Activated CD8-positive, alpha-beta T cell treated with anti-CD3 and anti-CD28 coated beads for 36 hours (primary cell): ENCODE results near the gene BTBD17. TPM values are rescaled to one million over a fixed set of nuclear protein-coding genes. Genes with fewer than 3 reads are reported as not detected.

ENCODE experiments used
- ATAC-seq: fragments of 200-7000 bp; cut with Tn5 transposase; one replicate; pipeline ENCODE4 v1.10.0; 2021; ENCODE audit warnings: mild to moderate bottlenecking, moderate library complexity
- CTCF ChIA-PET: fragments of 350-600 bp; sonication (Branson Sonifier 250); formaldehyde crosslinking; loops from one replicate; lab custom pipeline; 2021; ENCODE audit warnings: antibody characterized with exemption; lab: Charles Lee
- POLR2A ChIA-PET: fragments of 350-600 bp; sonication (Branson Sonifier 250); formaldehyde crosslinking; loops from one replicate; lab custom pipeline; 2021; ENCODE audit warnings: antibody characterized with exemption; lab: Charles Lee
- DNase-seq: peaks from one replicate; pipeline ENCODE4 v3.0.0-alpha.2; 2020
- H3K27ac Mint-ChIP-seq: one replicate; pipeline ENCODE4 v1.8.0; 2021; ENCODE audit warnings: mild to moderate bottlenecking, mixed read lengths
- H3K27me3 Mint-ChIP-seq: one replicate; pipeline ENCODE4 v1.8.0; 2021; ENCODE audit warnings: mixed read lengths
- H3K36me3 Mint-ChIP-seq: one replicate; pipeline ENCODE4 v1.8.0; 2021; ENCODE audit warnings: low read depth, mixed read lengths
- H3K4me1 Mint-ChIP-seq: one replicate; pipeline ENCODE4 v1.8.0; 2021; ENCODE audit warnings: low read depth, mixed read lengths
- H3K4me3 Mint-ChIP-seq: one replicate; pipeline ENCODE4 v1.8.0; 2021; ENCODE audit warnings: mild to moderate bottlenecking, moderate library complexity, mixed read lengths
- H3K9me3 Mint-ChIP-seq: one replicate; pipeline ENCODE4 v1.8.0; 2021; ENCODE audit warnings: mixed read lengths
- CTCF ChIP-seq: fragments of 200-600 bp; IDR thresholded peaks from one replicate; pipeline ENCODE4 v1.8.0; 2022; ENCODE audit warnings: antibody characterized with exemption, mild to moderate bottlenecking
- intact Hi-C: fragments of 100-400 bp; cut with micrococcal nuclease; formaldehyde crosslinking; loops from one replicate; pipeline ENCODE4 v1.10.0; 2022
- total RNA-seq, 2 experiments: library from RNA; stranded (reverse); gene quantifications; one replicate each; pipeline ENCODE4 v1.2.3, GENCODE V29; 2021

Gene BTBD17
- total RNA-seq, 2 experiments from 2014 or later: not detected

- Mint-ChIP-seq H3K4me3 (no peak overlapping the region), H3K36me3 (no peaks in the 10 kb centered on the region), H3K27me3 (peaks cover 1% of the 10 kb centered on the region), H3K4me1 (no peaks in the 10 kb centered on the region), H3K9me3 (no peaks in the 10 kb centered on the region), H3K27ac (no peak overlapping the region)
- TF ChIP-seq CTCF: no peak
- ChIA-PET CTCF (interaction anchor here (1.1 to 6.4 kb wide), 5 partner anchors 14 to 101 kb away, joined by 3 to 43 read pairs (median 6); partner anchors contain the start of gene GPR142), POLR2A (interaction anchor here (0.8 kb wide), 1 partner anchor 13 kb away, joined by 3 read pairs; no protein-coding TSS in a partner anchor)
- no peak for ATAC-seq
- DNase-seq: no peak
- intact Hi-C loops: no loop called here
These were observed 31.8 kb upstream of the BTBD17 start for GRCh38 chr17:74393346-74393942.

GRCh38 chr17:74392848-74393247, 31.2 kb upstream of the BTBD17 start:
- Mint-ChIP-seq H3K9me3 (no peaks in the 10 kb centered on the region), H3K27ac (no peak overlapping the region), H3K4me3 (no peak overlapping the region), H3K36me3 (no peaks in the 10 kb centered on the region), H3K27me3 (peaks cover 1% of the 10 kb centered on the region), H3K4me1 (no peaks in the 10 kb centered on the region)
- TF ChIP-seq CTCF: no peak
- DNase-seq (no peak), ATAC-seq (no peak)
- POLR2A ChIA-PET: interaction anchor here (0.8 kb wide), 1 partner anchor 12 kb away, joined by 3 read pairs; no protein-coding TSS in a partner anchor
- intact Hi-C loops: no loop called here
- CTCF ChIA-PET: interaction anchor here (0.9 to 6.4 kb wide), 6 partner anchors 13 to 101 kb away, joined by 3 to 43 read pairs (median 4); partner anchors contain the start of gene GPR142

GRCh38 chr17:74391771-74392170, 30.1 kb upstream of the BTBD17 start:
- ATAC-seq: no peak
- Mint-ChIP-seq H3K4me3 (no peak overlapping the region), H3K4me1 (no peaks in the 10 kb centered on the region), H3K9me3 (no peaks in the 10 kb centered on the region), H3K36me3 (no peaks in the 10 kb centered on the region), H3K27ac (no peak overlapping the region), H3K27me3 (peaks cover 1% of the 10 kb centered on the region)
- no peak for DNase-seq
- CTCF ChIA-PET: interaction anchor here (1.1 to 6.4 kb wide), 5 partner anchors 12 to 91 kb away, joined by 4 to 43 read pairs (median 5); partner anchors contain the start of genes BTBD17 and GPR142
- POLR2A ChIA-PET: no interaction called here
- TF ChIP-seq CTCF: no peak
- intact Hi-C loops: no loop called here

GRCh38 chr17:74390680-74391653, 29.3 kb upstream of the BTBD17 start:
- Mint-ChIP-seq H3K9me3 (no peaks in the 10 kb centered on the region), H3K36me3 (no peaks in the 10 kb centered on the region), H3K4me1 (no peaks in the 10 kb centered on the region), H3K27ac (no peak overlapping the region), H3K4me3 (no peak overlapping the region), H3K27me3 (peaks cover 1% of the 10 kb centered on the region)
- ChIA-PET CTCF (interaction anchor here (1.1 to 6.4 kb wide), 5 partner anchors 11 to 90 kb away, joined by 4 to 43 read pairs (median 5); partner anchors contain the start of genes BTBD17 and GPR142), POLR2A (interaction anchor here (0.6 kb wide), 1 partner anchor 110 kb away, joined by 3 read pairs; no protein-coding TSS in a partner anchor)
- no peak for TF ChIP-seq CTCF
- ATAC-seq: no peak
- intact Hi-C loops: no loop called here
- no peak for DNase-seq
